Measurements from ENCODE around the gene PRR12.
A peak's percentile ranks its signal among the peaks of the same experiment; 100 is the strongest.

PRR12 gene, protein sequence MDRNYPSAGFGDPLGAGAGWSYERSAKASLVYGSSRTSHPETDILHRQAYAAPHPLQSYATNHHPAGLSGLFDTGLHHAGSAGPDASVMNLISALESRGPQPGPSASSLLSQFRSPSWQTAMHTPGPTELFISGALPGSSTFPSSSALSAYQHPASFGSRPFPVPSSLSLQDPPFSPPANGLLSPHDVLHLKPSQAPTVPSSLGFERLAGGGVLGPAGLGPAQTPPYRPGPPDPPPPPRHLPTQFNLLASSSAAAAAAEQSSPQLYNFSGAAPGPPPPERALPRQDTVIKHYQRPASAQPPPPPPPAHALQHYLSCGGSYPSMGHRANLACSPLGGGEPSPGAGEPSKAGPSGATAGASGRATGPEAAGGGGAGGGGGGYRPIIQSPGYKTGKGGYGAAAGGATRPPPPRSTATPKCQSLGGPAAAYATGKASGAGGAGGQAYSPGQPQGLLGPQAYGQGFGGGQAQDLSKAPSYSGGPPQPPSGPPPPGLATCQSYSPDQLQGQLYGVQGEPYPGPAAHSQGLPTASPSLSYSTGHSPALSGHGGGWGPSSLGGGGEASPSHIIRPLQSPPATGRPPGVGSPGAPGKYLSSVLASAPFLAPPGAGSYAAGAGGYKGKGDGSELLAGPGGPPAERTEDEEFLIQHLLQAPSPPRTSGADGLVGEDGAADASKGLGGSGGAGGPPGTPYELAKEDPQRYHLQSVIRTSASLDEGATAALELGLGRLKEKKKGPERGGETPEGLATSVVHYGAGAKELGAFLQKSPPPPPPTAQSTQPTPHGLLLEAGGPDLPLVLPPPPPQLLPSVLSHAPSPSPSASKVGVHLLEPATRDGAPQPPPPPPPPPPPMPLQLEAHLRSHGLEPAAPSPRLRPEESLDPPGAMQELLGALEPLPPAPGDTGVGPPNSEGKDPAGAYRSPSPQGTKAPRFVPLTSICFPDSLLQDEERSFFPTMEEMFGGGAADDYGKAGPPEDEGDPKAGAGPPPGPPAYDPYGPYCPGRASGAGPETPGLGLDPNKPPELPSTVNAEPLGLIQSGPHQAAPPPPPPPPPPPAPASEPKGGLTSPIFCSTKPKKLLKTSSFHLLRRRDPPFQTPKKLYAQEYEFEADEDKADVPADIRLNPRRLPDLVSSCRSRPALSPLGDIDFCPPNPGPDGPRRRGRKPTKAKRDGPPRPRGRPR (N-terminal part only)

DNA sequence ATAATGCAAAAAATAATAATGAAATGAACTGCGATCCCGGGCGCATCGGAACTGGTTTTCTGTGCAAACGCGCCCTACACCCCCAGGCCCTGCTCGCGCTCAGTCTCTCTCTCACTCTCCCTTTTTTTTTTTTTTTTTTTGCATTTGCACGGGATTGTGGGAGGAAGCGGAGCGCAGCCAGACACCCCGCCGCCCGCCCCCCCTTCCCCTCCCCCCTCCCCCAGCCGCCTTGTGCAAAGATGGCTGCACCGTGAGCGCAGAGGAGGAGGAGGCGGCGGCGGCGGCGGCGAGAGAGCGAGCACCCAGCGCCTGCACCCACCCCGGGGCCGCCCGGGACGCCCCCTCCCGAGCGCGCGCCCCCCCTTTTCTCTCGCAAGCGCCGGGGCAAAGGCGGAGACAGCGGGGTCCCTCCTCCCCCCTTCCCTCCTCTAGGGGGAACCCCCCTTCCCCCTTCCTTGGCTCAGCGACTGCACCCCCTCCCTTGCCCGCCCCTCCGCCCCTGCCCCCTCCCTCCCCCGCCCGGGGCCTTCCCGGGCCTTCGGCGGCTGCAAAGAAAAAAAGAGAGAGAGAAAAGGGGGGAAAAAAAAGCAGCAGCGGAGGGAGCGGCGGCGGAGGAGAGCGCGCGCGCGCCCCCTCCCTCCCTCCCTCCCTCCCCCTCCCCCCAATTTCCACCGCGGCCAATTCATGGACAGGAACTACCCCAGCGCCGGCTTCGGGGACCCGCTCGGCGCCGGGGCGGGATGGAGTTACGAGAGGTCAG lies at the start of gene PRR12:
PRR12 (plus strand) TSS at position 212 of the 760 bp plus-strand sequence; CDS start at position 685, 473 bp downstream.
- DNase-seq (ENCODE audit: low read depth, low spot score) = peak; percentile 35

DNA sequence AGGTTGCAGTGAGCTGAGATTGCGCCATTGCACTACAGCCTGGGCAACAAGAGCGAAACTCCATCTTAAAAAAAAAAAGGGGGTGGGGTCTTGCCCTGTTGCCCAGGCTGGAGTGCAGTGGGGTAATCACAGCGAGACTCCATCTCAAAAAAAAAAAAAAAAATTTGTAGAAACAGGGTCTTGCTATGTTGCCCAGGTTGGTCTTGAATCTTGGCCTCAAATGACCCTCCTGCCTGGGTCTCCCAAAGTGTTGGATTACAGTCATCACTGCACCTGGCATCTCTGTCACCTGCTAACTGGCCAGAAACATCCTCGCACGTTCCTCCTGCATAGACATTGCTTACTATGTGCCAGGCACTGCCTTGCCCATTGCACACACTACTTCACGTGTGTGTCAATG lies 49.1 kb upstream of the PRR12 start:
- no peak for DNase-seq (ENCODE audit: low read depth, low spot score)

DNA sequence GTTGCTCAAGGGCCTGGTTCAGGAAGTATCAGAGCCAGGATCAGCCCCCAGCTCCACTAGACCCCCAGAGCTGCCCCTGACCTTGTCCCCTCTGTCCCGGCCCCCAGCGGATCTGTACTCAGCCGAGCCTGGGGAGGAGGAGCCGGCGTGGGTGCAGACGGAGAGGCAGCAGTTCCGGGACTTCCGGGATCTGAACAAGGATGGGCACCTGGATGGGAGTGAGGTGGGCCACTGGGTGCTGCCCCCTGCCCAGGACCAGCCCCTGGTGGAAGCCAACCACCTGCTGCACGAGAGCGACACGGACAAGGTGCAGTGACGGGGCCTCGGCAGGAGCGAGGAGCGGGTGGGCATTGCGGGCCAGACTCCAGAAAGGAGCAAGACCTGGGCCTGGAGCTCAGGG lies 48.5 kb upstream of the PRR12 start:
- no peak for DNase-seq (ENCODE audit: low read depth, low spot score)

DNA sequence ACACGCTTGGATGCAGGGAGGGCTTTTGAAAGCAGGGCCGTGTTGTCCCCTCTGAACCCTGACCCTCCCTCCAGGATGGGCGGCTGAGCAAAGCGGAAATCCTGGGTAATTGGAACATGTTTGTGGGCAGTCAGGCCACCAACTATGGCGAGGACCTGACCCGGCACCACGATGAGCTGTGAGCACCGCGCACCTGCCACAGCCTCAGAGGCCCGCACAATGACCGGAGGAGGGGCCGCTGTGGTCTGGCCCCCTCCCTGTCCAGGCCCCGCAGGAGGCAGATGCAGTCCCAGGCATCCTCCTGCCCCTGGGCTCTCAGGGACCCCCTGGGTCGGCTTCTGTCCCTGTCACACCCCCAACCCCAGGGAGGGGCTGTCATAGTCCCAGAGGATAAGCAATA lies 48.0 kb upstream of the PRR12 start:
- no peak for DNase-seq (ENCODE audit: low read depth, low spot score)

DNA sequence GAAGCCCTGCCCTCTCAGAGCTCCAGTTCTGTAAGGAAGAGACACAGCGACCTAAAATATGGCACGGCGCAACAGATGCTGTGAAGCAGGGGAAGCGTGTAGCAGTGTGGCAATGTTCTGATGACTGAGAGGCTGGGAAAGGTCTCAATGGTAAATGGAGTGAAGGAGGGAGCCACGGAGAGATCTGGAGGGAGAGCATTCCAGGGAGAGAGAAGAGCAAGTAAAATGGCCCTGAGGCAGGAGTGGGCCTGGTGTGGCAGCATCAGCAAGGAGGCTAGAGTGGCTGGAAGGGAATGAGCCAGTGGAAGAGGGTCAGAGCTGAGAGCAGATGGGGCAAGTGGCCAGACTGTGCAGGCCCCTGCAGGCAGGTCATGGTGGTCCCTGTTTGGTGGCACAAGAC lies 46.8 kb upstream of the PRR12 start:
- no peak for DNase-seq (ENCODE audit: low read depth, low spot score)

DNA sequence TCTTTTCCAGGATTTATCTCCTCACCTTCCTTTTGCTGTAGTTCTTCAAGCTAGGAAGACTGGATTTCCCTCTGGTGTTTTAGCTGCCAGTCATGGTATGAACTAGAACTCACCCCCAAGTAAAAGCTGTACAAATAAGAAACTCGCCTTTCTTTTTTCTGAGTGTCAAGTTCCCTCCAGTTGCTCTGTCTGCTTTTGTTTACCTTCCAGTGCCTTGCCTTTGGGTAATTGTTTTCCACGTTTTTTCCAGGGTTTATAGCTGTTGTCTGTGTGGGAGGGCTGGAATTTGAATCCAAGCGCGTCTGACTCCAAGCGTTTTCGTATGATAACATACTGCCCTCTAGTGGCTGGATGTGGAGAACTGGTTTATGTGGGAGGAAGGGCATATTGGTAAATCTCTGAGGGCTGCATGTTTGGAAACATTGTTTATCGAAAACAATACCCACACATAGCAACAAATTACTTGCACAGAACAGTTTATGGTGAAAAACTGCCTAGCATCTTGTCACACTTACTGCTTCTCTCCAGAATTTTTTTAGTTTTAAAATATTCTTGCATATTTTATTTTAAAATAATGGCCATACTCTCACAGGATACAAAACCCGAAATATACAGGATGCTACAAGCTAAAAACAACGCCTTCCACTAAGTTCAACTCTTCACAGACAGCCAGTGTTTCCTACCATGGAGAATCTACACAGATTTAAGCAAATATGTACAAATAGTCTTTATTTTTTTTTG lies 44.0 kb upstream of the PRR12 start:
- no peak for DNase-seq (ENCODE audit: low read depth, low spot score)

DNA sequence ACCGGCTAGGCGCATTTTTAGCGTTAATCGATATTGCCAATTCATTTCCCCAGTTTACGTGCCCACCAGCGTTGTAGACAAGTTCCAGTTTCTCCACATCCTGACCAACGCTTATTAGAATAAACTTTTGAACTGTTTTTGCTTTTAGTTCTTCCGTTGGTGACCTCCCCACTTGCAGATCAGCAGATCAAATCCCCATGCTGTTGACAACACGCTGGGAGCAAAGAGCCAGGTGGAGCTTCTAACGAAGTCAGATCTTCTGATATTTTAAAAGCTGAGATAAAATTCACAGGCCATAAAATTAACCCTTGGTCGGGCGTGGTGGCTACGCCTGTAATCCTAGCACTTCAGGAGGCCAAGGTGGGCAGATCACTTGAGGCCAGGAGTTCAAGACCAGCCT lies 41.9 kb upstream of the PRR12 start:
- DNase-seq (ENCODE audit: low read depth, low spot score) = no peak

DNA sequence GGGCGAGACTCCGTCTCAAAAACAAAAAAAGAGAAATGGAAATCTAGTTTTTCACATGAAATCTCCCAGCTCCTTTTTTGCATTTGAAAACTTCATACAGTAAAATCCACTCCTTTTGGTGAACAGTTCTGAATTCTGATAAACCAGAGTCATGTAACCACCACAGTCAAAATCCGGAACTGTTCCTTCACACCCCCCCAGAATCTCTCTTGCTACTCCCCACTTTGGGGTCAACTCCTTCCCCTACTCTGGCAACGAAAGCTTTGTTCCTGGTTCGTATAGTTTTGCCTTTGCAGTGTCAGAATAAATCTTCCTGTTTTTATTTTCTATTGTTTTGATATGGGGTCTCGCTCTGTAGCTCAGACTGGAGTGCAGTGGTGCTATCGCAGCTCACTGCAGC lies 39.5 kb upstream of the PRR12 start:
- no peak for DNase-seq (ENCODE audit: low read depth, low spot score)

DNA sequence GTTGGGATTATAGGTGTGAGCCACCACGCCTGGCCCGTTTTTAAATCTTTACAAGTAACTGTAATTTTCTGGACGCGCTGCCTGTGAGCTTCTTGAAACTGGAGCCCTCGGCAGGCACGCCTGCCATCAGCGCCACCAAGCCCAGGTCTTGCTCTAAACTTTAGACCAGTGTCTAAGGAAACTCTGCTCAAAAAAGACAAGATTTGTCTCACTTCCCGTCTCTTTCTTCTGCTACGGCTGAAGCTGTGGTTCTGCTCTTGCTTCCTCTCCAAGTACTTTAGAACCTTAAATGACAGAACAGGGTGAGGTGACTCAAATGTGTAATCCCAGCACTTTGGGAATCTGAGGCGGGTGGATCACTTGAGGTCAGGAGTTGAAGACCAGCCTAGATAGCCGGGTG lies 38.2 kb upstream of the PRR12 start:
- no peak for DNase-seq (ENCODE audit: low read depth, low spot score)

DNA sequence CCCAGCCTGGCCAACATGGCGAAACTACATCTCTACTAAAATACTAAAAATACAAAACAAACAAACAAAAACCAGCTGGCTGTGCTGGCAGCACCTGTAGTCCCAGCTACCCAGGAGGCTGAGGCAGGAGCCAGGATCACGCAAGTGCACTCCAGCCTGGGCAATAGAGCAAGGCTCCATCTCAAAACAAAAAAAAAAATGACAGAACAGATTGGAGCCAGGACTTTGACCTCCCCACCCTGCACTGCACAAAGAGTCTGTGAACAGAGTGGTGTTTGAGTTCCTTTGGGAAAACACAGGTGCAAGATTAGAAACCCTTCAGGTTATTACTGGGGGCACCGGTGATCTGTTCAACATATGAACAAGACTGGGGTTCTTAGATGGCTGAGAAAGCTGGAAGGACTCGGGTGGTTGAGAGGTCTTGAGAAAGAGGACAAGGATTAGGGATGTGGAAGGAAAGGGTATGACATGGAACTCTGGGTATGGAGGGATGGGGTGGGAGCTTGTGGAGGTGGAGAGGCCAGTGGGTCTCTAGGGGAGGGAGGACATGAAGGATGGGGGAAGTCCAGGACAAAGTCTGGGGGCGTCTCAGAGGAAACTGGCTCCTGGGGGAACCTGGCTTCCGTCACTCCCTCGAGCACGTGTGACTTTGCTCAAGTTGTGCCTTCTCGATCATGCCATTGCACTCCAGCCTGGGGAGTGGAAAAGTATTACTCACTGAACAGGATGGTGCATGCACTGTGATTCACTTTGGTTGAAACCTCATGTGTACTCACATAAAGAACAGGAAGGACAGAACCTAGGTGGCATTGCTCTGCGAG lies 37.3 kb upstream of the PRR12 start:
- DNase-seq (ENCODE audit: low read depth, low spot score) = peak; percentile 47

DNA sequence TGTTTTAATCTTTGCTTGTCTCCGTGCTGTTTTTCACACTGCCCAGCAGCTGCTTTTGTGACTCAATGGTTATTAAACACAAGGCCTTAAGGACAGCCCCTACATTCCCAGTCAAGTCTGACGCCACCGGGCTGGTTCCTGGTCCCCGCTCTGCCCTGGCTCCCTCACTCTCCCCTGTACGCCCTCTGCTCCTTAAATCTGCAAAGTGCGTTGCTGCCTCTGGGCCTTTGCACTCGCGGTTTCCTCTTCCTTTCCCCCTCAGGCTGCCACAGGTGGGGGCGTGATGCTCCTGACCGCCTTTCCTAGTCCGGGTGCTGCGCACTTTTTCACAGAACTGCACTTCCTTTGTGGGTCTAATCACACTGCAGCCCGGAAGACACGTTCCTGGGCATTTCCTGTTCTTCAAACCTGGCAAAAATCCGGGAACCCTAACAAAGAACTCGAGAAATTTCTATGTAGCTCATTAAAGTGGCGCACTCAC lies 36.2 kb upstream of the PRR12 start:
- DNase-seq (ENCODE audit: low read depth, low spot score) = no peak

DNA sequence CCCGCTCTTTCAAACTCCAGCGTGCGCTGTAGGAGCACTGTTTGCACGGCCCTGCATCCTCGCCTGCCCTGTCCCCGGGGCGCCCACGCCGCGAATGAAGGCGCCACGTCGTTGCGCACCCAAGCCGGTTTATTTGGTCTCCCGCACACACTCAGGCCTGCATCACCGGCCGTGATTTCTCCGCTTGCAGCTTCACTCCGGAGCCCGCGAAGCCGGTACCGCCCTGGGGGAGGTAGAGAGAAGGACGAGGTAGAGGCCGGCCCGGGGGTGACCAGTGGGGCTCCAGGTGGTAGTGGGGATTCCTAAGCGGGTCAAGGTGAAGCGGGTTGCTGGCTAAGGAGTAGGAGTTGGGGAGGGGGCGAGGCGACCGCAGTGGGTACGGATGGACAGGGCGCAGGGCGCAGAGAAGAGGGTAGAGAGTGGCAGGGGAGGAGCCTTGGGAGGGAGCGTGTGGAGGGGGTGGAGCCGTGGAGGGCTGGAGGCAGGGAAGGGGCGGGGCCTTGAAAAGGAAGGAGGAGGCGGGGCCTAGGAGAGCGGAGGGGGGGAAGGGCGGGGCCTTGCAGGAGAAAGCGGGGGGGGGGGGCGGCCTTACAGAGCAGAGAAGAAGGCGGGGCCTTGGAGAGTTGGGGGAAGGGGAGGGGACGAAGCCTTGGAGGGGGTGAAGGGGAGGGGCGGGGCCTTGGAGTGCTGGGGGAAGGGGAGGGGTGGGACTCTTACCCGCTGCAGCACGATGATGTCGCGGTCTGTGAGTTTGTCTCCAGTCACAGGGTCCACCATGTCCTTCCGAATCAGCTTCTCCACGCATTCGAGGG lies 35.2 kb upstream of the PRR12 start:
- peak; percentile 62 for DNase-seq (ENCODE audit: low read depth, low spot score)

DNA sequence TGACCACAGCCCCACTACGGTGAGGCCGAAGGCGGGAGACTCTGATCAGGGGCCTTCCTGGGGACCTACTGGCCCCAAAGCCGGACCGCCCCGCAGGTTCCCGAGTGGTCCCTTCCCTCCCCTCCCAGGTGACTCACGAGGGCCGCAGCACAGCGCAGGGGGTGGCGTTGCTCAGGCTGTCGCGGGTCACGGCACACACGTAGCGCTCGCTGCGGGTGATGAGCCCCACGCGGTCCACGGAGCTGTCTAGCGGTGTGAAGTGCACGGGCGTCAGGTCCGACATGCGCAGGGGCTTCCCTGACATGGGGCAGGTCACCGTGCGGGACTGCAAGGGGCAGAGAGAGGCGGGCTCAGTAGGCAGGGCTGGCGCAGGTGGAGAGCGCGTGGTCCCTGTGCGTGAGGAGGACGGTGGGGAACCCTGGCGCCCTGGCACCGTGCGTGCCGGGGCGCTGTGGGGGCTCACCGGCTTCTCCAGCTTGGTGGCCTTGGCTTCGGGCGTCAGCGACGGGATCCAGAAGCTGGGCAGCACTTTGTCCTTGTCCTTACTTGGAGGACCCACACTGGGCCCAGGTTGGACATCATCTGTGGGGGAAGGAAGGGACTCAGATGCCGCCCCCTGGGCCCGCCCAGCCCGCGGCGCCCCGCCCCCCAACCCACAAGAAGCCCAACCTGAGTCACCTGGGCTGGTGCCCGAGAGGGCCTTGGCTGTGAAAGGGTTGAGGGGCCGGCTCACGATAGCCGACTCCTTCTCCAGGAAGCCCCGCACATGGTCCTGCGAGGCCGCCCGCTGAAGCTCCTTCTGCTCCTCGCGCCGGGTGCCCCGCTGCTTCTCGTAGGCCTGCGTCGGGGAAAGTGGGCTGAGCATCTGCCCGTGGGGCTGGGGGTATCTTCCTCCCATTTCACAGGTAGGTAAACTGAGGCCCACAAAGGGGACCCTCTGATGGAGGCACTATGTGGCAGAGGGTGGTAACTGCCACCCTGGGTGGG lies 34.3 kb upstream of the PRR12 start:
- DNase-seq (ENCODE audit: low read depth, low spot score) = no peak

DNA sequence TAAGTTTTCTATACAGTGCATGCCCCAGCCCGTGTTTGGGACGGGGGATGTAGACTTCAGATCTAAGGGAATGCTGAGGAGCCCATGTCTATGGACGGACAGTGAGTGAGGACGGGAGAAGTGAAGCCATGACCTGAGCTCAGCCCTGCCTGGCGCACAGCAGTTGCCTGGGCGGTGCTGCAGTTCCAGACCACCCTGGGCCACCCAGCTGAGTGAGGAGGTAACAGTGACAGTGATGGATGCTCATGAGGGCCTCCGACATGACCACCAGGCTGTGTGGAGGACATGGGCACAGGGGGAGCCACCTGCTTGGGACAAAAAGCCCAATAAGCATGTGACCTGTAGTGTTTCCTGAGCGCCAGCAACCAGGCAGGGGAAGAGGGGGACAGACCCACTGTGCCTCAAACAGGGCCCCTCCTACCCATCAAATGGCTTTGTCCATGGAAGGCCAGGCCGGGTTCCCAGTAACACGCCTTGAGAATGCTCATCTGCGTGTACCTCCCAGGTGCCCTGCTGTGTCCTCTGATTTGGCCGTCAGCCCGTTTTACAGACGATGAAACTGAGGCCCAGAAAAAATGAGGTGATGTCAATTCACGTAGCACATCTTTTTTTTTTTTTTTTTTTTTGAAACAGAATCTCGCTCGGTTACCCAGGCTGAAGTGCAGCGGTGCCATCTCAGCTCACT lies 33.2 kb upstream of the PRR12 start:
- DNase-seq (ENCODE audit: low read depth, low spot score) = no peak

DNA sequence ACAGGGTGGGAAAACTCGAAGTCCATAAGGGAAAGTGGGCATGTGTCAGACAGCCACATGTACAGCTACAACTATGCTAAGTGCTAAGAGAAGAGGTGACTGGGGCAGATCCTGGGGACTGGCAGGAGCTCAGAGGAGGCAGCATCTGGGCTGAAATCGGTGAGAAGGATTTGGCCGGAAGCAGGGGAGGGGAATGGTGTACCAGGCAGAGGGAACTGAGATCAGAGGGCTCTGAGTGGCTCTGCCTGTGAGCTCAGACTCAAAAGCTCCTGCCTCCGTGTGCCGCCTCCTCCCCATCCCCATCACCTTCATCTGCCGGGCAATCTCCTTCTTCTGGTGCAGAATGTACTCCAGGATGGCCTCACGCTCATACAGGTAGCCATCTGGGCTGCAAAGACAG lies 32.4 kb upstream of the PRR12 start:
- no peak for DNase-seq (ENCODE audit: low read depth, low spot score)

DNA sequence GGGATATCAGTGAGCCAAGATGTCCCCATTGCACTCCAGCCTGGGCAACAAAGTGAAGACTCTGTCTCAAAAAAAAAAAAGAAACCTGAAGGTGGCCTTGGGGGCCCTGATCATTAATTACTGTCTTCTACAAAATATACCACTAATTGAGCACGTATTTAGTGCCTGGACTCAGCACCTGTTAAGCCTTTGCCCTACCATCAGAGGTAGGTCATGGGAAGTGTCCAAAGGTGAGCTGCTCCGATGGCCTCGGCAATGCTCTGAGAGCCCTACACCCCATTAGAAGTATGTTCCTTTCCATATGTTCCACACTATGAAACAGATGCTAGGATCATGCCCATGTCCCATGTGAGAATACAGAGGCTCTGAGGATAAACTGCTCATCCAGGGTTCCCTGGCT lies 31.5 kb upstream of the PRR12 start:
- no peak for DNase-seq (ENCODE audit: low read depth, low spot score)

DNA sequence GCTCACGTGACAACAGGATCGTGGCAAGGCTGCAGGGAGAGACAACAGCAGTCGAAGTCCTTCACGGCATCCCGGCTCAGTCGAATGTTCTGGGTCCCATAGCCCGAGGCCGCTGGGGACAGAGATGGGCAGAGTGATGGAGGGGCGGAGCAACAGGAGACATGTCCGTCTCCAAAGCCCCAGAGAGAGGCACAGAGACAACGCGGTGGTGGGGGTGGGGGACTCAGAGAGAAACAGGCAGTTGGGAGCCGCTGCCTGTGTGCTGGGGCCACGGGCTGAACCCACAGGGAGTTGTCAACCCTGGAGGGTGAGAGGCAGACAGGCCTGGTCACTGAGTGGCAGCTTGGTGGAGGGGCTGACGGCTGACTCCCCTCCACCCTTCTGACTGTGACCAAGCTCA lies 31.1 kb upstream of the PRR12 start:
- no peak for DNase-seq (ENCODE audit: low read depth, low spot score)
